ENCODE measurements around the gene S1PR3. TPM values are rescaled to one million over a fixed set of nuclear protein-coding genes. Genes with fewer than 3 reads are reported as not detected.

The S1PR3 gene
- total and polyA plus RNA-seq, 2 donors (not counting 1 experiment from before 2014, with no cell fraction given), result 20.5 to 23.8 TPM

DNA sequence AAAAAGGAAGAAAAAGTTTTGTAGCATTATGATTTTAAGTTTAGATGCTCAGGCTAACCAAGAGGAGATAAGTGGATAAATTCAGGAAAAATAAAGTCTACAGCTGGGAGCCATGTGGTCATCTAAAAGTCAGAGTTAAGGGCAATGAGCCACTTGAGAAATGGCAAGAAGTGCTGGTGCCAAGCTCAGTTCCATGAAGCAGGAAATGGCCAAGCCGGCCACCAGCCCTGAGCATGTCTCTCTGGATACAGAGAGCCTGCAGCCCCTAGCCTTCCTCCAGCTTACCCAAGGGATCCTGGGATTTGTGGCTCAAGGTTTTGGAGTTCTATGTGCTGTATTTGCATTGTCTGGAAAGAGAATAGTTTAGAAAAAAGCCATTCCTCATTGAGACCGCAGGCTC, 12.2 kb upstream of the S1PR3 start:
- no peak for TF ChIP-seq EZH2 (IDR thresholded peaks at IDR 0.05; ENCODE audit: low read length, missing control alignments)
- TF ChIP-seq CTCF (conservative IDR thresholded peaks at IDR 0.05 in 1 of 2, IDR thresholded peaks at IDR 0.05 in 1 of 2; ENCODE audit: low read depth in 1 of 2, low read length in 2 of 2), result no peak
- no peak for DNase-seq (ENCODE audit: low read depth in 2 of 2)

GRCh38 chr9:88979791-88980190, 11.5 kb upstream of the S1PR3 start:
- no peak for DNase-seq (ENCODE audit: low read depth in 2 of 2)
- H3K4me2 ChIP-seq (ENCODE audit: extremely low read depth, insufficient read depth, low read length), result no peak overlapping the region
- no peaks in the 10 kb centered on the region for H3K9me3 ChIP-seq (ENCODE audit: control insufficient read depth, insufficient read depth, low read depth, low read length)
- H3K27me3 ChIP-seq (ENCODE audit: control insufficient read depth, insufficient read depth, low read length), result peaks cover 3% of the 10 kb centered on the region
- H3K9ac ChIP-seq (ENCODE audit: insufficient read depth, low read length), result no peak overlapping the region
- H3K4me3 ChIP-seq (replicated peaks in 1 of 4; ENCODE audit: control extremely low read depth in 1 of 4, insufficient read depth in 1 of 4, low read depth in 3 of 4, low read length in 4 of 4), result no peak overlapping the region
- H2AFZ ChIP-seq (ENCODE audit: low read length), result no peak overlapping the region
- H3K36me3 ChIP-seq (ENCODE audit: control insufficient read depth, insufficient read depth, low read length), result no peaks in the 10 kb centered on the region
- H3K27ac ChIP-seq (ENCODE audit: insufficient read depth, low read length), result no peak overlapping the region
- H3K4me1 ChIP-seq (ENCODE audit: control insufficient read depth, extremely low read depth, insufficient read depth, low read length), result no peaks in the 10 kb centered on the region
- no peaks in the 10 kb centered on the region for H4K20me1 ChIP-seq (ENCODE audit: control insufficient read depth, extremely low read depth, insufficient read depth, low read length)
- TF ChIP-seq CTCF (conservative IDR thresholded peaks at IDR 0.05 in 1 of 2, IDR thresholded peaks at IDR 0.05 in 1 of 2; ENCODE audit: low read depth in 1 of 2, low read length in 2 of 2) (no peak), EZH2 (IDR thresholded peaks at IDR 0.05; ENCODE audit: low read length, missing control alignments) (no peak)
- no peaks in the 10 kb centered on the region for H3K79me2 ChIP-seq (ENCODE audit: control insufficient read depth, insufficient read depth, low read length)

More for the DNA sequence above, 12.2 kb upstream of the S1PR3 start:
- Histone ChIP-seq H3K9ac (ENCODE audit: insufficient read depth, low read length) (no peak overlapping the region), H3K4me1 (ENCODE audit: control insufficient read depth, extremely low read depth, insufficient read depth, low read length) (no peaks in the 10 kb centered on the region), H3K79me2 (ENCODE audit: control insufficient read depth, insufficient read depth, low read length) (no peaks in the 10 kb centered on the region), H3K36me3 (ENCODE audit: control insufficient read depth, insufficient read depth, low read length) (no peaks in the 10 kb centered on the region), H3K9me3 (ENCODE audit: control insufficient read depth, insufficient read depth, low read depth, low read length) (no peaks in the 10 kb centered on the region), H4K20me1 (ENCODE audit: control insufficient read depth, extremely low read depth, insufficient read depth, low read length) (no peaks in the 10 kb centered on the region), H3K4me3 (replicated peaks in 1 of 4; ENCODE audit: control extremely low read depth in 1 of 4, insufficient read depth in 1 of 4, low read depth in 3 of 4, low read length in 4 of 4) (no peak overlapping the region), H2AFZ (ENCODE audit: low read length) (no peak overlapping the region), H3K27ac (ENCODE audit: insufficient read depth, low read length) (no peak overlapping the region), H3K27me3 (ENCODE audit: control insufficient read depth, insufficient read depth, low read length) (peaks cover 3% of the 10 kb centered on the region), H3K4me2 (ENCODE audit: extremely low read depth, insufficient read depth, low read length) (no peak overlapping the region)

- H3K4me1 ChIP-seq (ENCODE audit: control insufficient read depth, extremely low read depth, insufficient read depth, low read length), result no peaks in the 10 kb centered on the region
- H3K9me3 ChIP-seq (ENCODE audit: control insufficient read depth, insufficient read depth, low read depth, low read length), result no peaks in the 10 kb centered on the region
- TF ChIP-seq EZH2 (IDR thresholded peaks at IDR 0.05; ENCODE audit: low read length, missing control alignments), result no peak
- TF ChIP-seq CTCF (conservative IDR thresholded peaks at IDR 0.05 in 1 of 2, IDR thresholded peaks at IDR 0.05 in 1 of 2; ENCODE audit: low read depth in 1 of 2, low read length in 2 of 2), result no peak
- no peak overlapping the region for H3K4me3 ChIP-seq (replicated peaks in 1 of 4; ENCODE audit: control extremely low read depth in 1 of 4, insufficient read depth in 1 of 4, low read depth in 3 of 4, low read length in 4 of 4)
- peaks cover 3% of the 10 kb centered on the region for H3K27me3 ChIP-seq (ENCODE audit: control insufficient read depth, insufficient read depth, low read length)
- no peaks in the 10 kb centered on the region for H4K20me1 ChIP-seq (ENCODE audit: control insufficient read depth, extremely low read depth, insufficient read depth, low read length)
- H3K36me3 ChIP-seq (ENCODE audit: control insufficient read depth, insufficient read depth, low read length), result no peaks in the 10 kb centered on the region
- no peak overlapping the region for H3K9ac ChIP-seq (ENCODE audit: insufficient read depth, low read length)
- H3K4me2 ChIP-seq (ENCODE audit: extremely low read depth, insufficient read depth, low read length), result no peak overlapping the region
- DNase-seq (ENCODE audit: low read depth in 2 of 2), result peak; percentile 46 to 93
- H3K27ac ChIP-seq (ENCODE audit: insufficient read depth, low read length), result no peak overlapping the region
- no peak overlapping the region for H2AFZ ChIP-seq (ENCODE audit: low read length)
- H3K79me2 ChIP-seq (ENCODE audit: control insufficient read depth, insufficient read depth, low read length), result no peaks in the 10 kb centered on the region
Measured at GRCh38 chr9:88980740-88981203, 10.5 kb upstream of the S1PR3 start.
